K562 (cell line): ENCODE measurements around the gene GABARAP. TPM values are rescaled to one million over a fixed set of nuclear protein-coding genes. Genes with fewer than 3 reads are reported as not detected.

Experiments
- HDGF ChIP-seq: fragments of 450-650 bp; IDR thresholded peaks from 2 replicates; pipeline ENCODE4 v1.6.1; 2016
- MYBL2 ChIP-seq, 2 experiments: fragments of 450-650 bp in 1 of 2; sonication (generic) in 1 of 2; formaldehyde crosslinking in 1 of 2; IDR thresholded peaks; 2 replicates each; pipeline versions ENCODE4 v1.6.1 to v1.8.1; 2017 to 2022; ENCODE audit warnings: borderline replicate concordance in 1 of 2, inconsistent platforms in 1 of 2, low read depth in 1 of 2, mild to moderate bottlenecking in 1 of 2, missing genetic modification reagents in 1 of 2, moderate library complexity in 1 of 2
- RAD51 ChIP-seq: fragments of 450-650 bp; IDR thresholded peaks from 2 replicates; pipeline ENCODE4 v1.7.1; 2016; ENCODE audit warnings: low read depth, mild to moderate bottlenecking, borderline replicate concordance
- SMAD2 ChIP-seq: fragments of 150-350 bp; IDR thresholded peaks from 2 replicates; pipeline ENCODE4 v1.6.1; 2014; ENCODE audit warnings: low read depth, mild to moderate bottlenecking, low read length
- TFAM ChIP-seq: fragments of 250-450 bp; sonication (Bioruptor Pico); conservative IDR thresholded peaks from 2 replicates; pipeline ENCODE4 v1.5.0; 2021; ENCODE audit warnings: mild to moderate bottlenecking, moderate library complexity
- XRCC5 ChIP-seq: fragments of 200-400 bp; formaldehyde crosslinking; IDR thresholded peaks from 2 replicates; pipeline ENCODE4 v1.6.1; 2017; ENCODE audit warnings: low read depth, mild to moderate bottlenecking, low read length
- polyA plus RNA-seq, 8 experiments: library from polyadenylated mRNA; depleted of rRNA in 4 of 8; stranded (reverse) in 5 of 8; unstranded in 3 of 8; fragments of >200 nt; fragmentation: Nextera tagmentation in 2 of 8; fragmentation: Illumina TruSeq in 1 of 8; extraction: Ambion mirVana in 2 of 8; extraction: Trizol in 1 of 8; gene quantifications; 2 replicates each; pipeline versions ENCODE4 v1.2.1 to v1.2.3, GENCODE V29; 2011 to 2014; ENCODE audit warnings: inconsistent platforms in 1 of 8, missing spikeins in 1 of 8
- total RNA-seq, 7 experiments: library from RNA; depleted of rRNA in 6 of 7; stranded (reverse); fragments of >200 nt in 6 of 7; fragmentation: Illumina TruSeq in 2 of 7; extraction: Trizol in 2 of 7; gene quantifications; 2 replicates each; pipeline versions ENCODE4 v1.2.1 to v1.2.3, GENCODE V29; 2011 to 2021; ENCODE audit warnings: low replicate concordance in 1 of 7
- TF ChIP-seq, protein P1 (sequence below), 2 experiments: fragments of 450-650 bp; formaldehyde crosslinking in 1 of 2; IDR thresholded peaks; 2 replicates each; pipeline versions ENCODE4 v1.4.0 to v1.6.1; 2014 to 2020; ENCODE audit warnings: mild to moderate bottlenecking in 2 of 2, borderline replicate concordance in 1 of 2, low read depth in 1 of 2
- TF ChIP-seq, protein P2 (sequence below), 2 experiments: fragments of 450-650 bp; IDR thresholded peaks; 2 replicates each; pipeline ENCODE4 v1.6.1; 2016
- TF ChIP-seq, protein P3 (sequence below): fragments of 450-650 bp; formaldehyde crosslinking; IDR thresholded peaks from 2 replicates; pipeline ENCODE4 v1.4.0; 2022; ENCODE audit warnings: missing genetic modification characterization
- TF ChIP-seq, protein P4 (sequence below), 3 experiments: IDR thresholded peaks in 2 of 3; conservative IDR thresholded peaks in 1 of 3; 2 replicates each; pipeline ENCODE4 v1.5.1; 2011 to 2012; ENCODE audit warnings: low read length in 3 of 3, mild to moderate bottlenecking in 3 of 3, control low read depth in 2 of 3, improper control_type of control experiment in 1 of 3, inconsistent platforms in 1 of 3, low read depth in 1 of 3, mixed read lengths in 1 of 3, moderate library complexity in 1 of 3; ENCODE audit not compliant: insufficient read depth in 2 of 3
- TF ChIP-seq, protein P5 (sequence below): IDR thresholded peaks from 2 replicates; pipeline ENCODE4 v1.6.1; 2014; ENCODE audit warnings: antibody characterized with exemption

Gene GABARAP
- total and polyA plus RNA-seq, 9 of the 15 experiments (the other 6 are each of a cell fraction or from before 2014, with no cell fraction given) = 47.5 to 373 (median 152) TPM

DNA sequence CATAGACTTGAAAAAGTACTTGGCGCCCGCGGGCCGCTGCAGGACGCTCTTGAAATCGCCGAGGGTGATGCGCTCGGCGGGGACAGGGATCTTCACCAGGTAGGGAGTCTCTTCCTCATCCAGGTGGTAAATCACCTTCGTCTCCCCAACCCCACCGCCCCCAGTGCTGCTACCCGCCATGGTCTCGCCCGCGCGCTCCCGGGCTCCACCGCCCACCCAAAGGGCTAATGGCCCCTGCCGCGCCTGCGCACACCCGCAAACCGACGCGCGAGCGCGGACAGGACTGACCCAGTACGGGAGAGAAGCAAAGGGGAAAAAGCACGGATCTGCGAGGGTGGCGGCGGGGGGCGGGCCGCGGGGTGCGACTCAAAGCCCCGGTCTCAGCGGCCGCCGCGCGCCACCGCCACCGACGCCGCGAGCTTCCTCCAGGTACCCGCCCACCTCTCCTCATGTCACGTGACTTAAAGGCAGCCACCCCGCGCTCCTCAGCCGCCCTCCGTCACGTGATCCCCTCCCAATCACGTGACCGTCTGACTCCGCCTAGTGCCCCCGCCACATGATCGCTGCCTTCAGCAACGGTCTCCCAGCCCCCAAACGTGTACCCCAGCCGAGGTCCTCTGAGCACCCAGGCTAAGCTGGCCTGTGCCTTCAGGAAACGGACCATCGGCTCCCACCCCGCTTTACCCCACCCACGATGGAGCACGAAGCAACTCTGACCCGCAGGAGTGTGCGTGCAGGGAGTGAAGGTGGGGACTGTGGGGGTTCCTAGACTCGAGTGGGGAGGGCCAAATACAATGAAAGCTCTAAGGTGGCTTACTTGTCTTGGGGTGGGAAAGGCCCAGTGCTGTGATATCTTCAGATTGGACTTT is 7.9 kb downstream of the GABARAP start, which contains the start of gene DVL2 (continued):
- TF ChIP-seq, protein P1, sequence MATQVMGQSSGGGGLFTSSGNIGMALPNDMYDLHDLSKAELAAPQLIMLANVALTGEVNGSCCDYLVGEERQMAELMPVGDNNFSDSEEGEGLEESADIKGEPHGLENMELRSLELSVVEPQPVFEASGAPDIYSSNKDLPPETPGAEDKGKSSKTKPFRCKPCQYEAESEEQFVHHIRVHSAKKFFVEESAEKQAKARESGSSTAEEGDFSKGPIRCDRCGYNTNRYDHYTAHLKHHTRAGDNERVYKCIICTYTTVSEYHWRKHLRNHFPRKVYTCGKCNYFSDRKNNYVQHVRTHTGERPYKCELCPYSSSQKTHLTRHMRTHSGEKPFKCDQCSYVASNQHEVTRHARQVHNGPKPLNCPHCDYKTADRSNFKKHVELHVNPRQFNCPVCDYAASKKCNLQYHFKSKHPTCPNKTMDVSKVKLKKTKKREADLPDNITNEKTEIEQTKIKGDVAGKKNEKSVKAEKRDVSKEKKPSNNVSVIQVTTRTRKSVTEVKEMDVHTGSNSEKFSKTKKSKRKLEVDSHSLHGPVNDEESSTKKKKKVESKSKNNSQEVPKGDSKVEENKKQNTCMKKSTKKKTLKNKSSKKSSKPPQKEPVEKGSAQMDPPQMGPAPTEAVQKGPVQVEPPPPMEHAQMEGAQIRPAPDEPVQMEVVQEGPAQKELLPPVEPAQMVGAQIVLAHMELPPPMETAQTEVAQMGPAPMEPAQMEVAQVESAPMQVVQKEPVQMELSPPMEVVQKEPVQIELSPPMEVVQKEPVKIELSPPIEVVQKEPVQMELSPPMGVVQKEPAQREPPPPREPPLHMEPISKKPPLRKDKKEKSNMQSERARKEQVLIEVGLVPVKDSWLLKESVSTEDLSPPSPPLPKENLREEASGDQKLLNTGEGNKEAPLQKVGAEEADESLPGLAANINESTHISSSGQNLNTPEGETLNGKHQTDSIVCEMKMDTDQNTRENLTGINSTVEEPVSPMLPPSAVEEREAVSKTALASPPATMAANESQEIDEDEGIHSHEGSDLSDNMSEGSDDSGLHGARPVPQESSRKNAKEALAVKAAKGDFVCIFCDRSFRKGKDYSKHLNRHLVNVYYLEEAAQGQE (IDR thresholded peaks at IDR 0.05; ENCODE audit: borderline replicate concordance) = peak; percentile 98
- TF ChIP-seq, protein P1 (CRISPR knock-in tag; IDR thresholded peaks at IDR 0.05; ENCODE audit: low read depth) = peak; percentile 83
- TF ChIP-seq SMAD2 (no peak), TFAM (CRISPR knock-in tag) (no peak), RAD51 (peak; percentile 100), XRCC5 (no peak), MYBL2 (IDR thresholded peaks at IDR 0.05; ENCODE audit: low read depth) (no peak), MYBL2 (CRISPR knock-in tag; IDR thresholded peaks at IDR 0.05; ENCODE audit: borderline replicate concordance) (no peak), HDGF (no peak)
- TF ChIP-seq, protein P2, sequence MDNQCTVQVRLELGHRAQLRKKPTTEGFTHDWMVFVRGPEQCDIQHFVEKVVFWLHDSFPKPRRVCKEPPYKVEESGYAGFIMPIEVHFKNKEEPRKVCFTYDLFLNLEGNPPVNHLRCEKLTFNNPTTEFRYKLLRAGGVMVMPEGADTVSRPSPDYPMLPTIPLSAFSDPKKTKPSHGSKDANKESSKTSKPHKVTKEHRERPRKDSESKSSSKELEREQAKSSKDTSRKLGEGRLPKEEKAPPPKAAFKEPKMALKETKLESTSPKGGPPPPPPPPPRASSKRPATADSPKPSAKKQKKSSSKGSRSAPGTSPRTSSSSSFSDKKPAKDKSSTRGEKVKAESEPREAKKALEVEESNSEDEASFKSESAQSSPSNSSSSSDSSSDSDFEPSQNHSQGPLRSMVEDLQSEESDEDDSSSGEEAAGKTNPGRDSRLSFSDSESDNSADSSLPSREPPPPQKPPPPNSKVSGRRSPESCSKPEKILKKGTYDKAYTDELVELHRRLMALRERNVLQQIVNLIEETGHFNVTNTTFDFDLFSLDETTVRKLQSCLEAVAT (IDR thresholded peaks at IDR 0.05) = no peak
- TF ChIP-seq, protein P3, sequence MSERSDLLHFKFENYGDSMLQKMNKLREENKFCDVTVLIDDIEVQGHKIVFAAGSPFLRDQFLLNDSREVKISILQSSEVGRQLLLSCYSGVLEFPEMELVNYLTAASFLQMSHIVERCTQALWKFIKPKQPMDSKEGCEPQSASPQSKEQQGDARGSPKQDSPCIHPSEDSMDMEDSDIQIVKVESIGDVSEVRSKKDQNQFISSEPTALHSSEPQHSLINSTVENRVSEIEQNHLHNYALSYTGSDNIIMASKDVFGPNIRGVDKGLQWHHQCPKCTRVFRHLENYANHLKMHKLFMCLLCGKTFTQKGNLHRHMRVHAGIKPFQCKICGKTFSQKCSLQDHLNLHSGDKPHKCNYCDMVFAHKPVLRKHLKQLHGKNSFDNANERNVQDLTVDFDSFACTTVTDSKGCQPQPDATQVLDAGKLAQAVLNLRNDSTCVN (CRISPR knock-in tag) = peak; percentile 90
- TF ChIP-seq, protein P4, sequence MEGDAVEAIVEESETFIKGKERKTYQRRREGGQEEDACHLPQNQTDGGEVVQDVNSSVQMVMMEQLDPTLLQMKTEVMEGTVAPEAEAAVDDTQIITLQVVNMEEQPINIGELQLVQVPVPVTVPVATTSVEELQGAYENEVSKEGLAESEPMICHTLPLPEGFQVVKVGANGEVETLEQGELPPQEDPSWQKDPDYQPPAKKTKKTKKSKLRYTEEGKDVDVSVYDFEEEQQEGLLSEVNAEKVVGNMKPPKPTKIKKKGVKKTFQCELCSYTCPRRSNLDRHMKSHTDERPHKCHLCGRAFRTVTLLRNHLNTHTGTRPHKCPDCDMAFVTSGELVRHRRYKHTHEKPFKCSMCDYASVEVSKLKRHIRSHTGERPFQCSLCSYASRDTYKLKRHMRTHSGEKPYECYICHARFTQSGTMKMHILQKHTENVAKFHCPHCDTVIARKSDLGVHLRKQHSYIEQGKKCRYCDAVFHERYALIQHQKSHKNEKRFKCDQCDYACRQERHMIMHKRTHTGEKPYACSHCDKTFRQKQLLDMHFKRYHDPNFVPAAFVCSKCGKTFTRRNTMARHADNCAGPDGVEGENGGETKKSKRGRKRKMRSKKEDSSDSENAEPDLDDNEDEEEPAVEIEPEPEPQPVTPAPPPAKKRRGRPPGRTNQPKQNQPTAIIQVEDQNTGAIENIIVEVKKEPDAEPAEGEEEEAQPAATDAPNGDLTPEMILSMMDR (IDR thresholded peaks at IDR 0.05 in 2 of 3, conservative IDR thresholded peaks at IDR 0.05 in 1 of 3; ENCODE audit: insufficient read depth in 2 of 3, low read depth in 1 of 3, low read length in 3 of 3) = no peak; a peak in 1 of 6 replicates
- TF ChIP-seq, protein P5, sequence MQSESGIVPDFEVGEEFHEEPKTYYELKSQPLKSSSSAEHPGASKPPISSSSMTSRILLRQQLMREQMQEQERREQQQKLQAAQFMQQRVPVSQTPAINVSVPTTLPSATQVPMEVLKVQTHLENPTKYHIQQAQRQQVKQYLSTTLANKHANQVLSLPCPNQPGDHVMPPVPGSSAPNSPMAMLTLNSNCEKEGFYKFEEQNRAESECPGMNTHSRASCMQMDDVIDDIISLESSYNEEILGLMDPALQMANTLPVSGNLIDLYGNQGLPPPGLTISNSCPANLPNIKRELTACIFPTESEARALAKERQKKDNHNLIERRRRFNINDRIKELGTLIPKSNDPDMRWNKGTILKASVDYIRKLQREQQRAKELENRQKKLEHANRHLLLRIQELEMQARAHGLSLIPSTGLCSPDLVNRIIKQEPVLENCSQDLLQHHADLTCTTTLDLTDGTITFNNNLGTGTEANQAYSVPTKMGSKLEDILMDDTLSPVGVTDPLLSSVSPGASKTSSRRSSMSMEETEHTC = peak; percentile 96
